RCC 7860 (cell line): ENCODE measurements around the gene CRISP1.
"Not testable (repeated sequence)": the region's sequence is repeated elsewhere in the genome, so short reads cannot be mapped to it uniquely, and the experiment has no call there.

Source experiments
- DNase-seq: peaks from one replicate; pipeline ENCODE4 v3.0.0-alpha.2; 2015; ENCODE audit warnings: low spot score
- FAIRE-seq: peaks from 2 replicates; lab custom pipeline; 2012; peaks lifted over from hg19 to GRCh38; lab: Jason Lieb, UNC

CRISP1 gene, protein sequence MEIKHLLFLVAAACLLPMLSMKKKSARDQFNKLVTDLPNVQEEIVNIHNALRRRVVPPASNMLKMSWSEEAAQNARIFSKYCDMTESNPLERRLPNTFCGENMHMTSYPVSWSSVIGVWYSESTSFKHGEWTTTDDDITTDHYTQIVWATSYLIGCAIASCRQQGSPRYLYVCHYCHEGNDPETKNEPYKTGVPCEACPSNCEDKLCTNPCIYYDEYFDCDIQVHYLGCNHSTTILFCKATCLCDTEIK

DNA sequence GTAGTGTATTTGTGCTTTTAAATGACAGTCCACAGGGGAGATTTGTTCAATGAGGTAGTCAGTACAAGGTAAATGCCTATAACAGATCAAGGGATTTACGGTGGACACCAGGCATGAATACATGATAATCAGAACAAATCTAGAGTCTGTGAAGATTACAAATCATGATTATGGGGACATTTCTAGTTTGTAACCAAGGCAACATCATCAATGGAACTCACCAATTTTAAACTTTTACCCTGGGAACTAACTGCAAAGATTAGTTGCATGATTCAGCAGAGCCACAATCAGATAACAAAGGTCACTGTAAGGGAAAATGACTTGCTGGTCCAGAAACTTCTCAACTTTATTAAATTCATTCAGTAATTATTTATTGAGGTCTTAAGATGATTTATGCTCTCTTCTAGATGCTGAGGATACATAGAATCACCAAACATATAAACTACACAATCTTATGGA, at the start of gene CRISP1:
Gene CRISP1, minus strand, starts transcription at position 51 of the 459 bp plus-strand sequence. CDS start 9,135 bp downstream, outside the sequence.
- DNase-seq (no peak), FAIRE-seq (no peak)

DNA sequence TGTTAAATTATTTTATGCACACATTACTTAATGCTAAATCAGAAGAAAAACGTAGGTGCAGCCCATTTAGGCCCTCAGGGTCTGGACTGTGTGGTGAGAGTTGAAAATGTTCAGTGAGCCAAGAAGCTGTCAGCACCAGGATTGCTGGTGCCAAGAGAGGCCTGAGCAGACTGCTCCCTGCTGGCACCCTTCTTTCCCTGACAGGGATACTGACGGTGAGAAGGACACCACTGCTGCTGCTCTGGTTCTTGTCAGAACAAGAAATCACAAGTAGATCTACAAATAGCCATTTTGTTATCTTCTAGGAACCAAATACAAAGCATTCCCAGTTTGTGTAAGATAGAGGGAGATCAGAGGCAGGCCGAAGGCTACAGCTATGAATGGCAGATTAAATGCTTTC, 48.7 kb upstream of the CRISP1 start:
- no peak for DNase-seq
- no peak for FAIRE-seq

DNA sequence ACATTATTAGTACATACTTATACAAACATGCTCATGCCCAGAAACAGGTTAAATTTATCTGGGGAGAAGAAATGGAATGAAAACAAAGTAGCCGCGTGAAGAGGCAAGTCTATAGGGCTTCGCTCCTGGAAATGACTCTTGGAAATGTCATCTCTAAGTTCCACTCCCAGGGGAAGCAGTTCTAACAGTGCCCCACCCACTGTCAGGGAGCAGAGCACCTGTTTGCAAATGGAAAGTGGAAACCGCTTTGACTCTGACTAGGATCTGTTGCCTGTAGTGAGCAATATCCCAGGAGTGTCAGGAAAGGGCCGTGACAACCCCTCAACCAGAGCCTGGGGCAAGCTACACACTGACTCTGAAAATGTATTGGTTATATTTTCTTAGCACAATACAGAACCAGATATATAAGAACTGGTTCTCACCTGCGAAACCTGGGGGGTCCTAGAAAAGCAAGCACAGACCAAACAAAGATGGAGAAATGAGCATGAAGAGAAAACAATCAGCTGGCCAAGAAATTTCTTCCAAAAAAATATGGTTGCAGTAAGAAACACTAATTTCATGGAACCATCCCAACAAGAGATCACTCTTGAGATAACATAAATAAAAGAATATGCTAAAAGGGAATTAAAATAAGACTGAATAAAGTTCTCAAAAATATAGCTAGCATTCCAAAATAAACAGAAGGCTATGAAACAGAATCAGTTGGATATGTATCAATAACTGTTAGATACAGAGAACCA, 47.5 kb upstream of the CRISP1 start:
- DNase-seq (no peak), FAIRE-seq (no peak)

DNA sequence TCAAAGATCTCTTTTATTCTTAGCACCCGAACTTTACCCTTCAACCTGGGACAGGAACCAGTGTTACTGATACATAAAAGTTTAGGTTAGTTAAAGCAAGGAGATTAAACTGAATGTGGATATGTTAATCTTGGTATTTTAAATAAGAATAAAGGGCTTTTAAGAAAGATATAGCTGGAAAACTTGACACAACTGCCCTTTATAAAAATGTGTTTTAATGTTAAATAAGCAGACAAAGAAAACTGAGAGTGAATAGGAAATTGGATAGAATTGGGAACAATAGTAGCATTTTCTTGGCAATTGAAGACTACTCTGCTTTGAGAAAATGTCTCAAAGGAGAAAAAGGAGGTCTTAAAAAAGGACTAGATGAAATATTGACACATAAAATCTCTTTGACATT, 45.9 kb upstream of the CRISP1 start:
- no peak for FAIRE-seq
- no peak for DNase-seq

DNA sequence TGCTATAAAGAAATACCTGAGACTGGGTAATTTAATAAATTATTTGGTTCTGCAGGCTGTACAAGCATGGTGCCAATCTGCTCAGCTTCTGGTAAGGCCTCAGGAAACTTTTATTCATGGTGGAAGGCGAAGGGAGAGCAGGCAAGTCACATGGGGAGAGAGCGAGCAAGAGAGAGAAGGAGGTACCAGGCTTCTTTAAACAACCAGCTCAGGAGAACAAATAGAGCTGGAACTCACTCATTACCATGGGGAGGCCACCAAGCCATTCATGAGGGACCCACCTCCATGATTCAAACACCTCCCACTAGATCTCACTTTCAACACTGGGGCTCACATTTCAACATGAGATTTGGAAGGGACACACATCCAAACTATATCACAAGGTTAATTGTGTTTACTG, 44.9 kb upstream of the CRISP1 start:
- no peak for FAIRE-seq

DNA sequence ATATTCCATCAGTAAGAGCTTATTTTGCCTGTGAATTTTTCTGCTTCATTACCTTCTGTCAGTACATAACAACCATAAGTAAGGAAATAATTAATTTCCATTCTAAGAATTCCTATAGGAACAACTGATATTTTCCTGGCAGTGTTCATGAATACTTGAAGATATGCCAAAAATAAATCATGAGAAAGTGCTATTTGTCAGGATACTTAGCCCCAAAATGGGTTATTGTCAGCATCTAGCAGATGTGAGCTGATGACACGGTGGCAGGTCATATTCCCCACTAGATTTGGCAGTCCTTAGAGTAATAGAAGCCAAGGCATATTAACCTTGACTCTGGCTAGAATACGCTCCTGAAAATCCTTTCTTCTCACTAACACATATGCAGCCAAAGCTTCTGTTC, 43.2 kb upstream of the CRISP1 start:
- no peak for DNase-seq

More for the DNA sequence above, 44.9 kb upstream of the CRISP1 start:
- no peak for DNase-seq

DNA sequence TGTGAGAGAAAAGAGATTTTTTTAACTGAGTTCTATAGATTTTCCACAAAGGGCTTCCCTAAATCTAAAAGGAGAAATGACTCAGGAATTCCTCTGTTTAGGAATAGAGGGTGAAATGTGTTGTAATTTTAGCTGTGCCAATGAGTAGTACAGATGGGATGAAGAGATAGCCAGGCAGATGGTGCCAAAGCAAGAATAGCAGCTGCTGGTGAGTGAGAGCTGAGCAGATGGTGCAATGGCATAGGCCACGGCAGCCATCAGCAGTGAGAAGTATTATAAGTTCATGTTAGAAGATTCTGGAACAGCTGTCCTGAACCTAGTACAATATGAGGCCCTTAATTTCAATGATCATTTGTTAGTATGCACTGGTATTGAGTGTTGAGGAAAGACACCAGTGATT, 40.2 kb upstream of the CRISP1 start:
- FAIRE-seq = no peak

More for the DNA sequence above, 43.2 kb upstream of the CRISP1 start:
- no peak for FAIRE-seq

DNA sequence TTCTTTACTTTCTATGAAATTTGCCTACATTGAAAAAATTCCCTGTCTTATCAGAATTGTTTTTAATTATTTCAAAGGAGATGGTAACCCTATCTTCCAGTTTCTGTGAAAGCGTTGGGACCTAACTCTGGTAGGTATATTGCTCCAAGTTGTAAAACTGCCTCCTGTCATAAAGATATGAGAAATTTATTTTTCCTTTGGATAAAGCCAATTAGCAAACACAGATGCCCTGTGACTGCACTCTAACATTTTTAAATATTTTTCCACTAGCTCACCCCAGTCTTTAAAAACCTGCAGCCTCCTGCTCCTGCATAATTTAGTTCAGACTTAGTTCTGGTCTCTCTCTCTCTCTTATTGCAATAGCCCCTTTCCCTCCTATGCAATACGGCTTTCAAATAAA, 39.0 kb upstream of the CRISP1 start:
- no peak for DNase-seq
- no peak for FAIRE-seq

More for the DNA sequence above, 40.2 kb upstream of the CRISP1 start:
- DNase-seq = no peak

DNA sequence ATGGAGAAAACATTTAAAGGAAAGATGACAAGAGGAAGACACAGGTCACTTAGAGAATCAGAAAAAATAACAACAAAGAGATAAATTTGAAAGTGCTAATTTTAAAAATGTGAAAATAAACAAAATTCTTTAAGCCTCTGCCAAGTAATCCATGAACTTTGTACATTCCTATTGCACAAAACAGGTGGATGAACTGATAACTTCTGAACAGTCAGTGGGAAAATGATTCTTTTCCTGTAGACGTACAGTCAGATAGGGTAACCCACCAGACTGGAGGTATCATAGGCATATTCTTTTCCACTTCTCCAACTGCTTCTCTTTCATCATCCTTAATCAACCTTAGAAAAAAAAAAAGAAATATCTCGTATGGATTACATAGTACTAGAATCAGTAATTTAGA, 36.5 kb upstream of the CRISP1 start:
- no peak for FAIRE-seq
- DNase-seq = no peak

DNA sequence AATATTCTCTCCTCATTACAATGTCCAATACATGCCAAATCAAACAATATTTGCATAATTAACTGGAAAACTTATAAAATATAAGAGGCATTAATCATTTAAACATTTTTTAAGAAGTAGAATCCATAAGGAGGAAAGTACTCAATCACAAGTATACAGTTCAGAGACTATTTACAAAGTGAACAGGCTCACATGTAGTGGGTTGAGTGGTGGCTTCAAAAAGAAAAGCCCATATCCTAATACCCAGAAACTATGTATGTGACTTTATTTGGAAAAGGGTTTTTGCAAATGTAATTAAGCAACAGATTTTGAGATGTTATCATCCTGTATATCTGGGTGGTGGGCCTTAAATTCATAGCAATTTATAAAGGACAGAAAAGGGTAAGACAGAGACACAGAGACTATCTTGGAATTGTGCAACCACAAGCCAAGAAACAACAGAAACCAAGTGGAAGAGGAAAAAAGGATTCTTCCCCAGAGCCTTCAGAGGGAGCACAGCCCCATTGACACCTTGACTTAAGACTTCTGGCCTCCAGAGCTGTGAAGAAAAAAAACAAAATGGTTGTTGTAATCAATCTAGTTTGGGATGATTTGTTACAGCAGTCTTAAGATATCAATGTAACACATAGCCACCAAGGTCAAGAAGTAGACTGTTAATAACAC, 32.7 kb upstream of the CRISP1 start:
- DNase-seq (no peak), FAIRE-seq (no peak)

DNA sequence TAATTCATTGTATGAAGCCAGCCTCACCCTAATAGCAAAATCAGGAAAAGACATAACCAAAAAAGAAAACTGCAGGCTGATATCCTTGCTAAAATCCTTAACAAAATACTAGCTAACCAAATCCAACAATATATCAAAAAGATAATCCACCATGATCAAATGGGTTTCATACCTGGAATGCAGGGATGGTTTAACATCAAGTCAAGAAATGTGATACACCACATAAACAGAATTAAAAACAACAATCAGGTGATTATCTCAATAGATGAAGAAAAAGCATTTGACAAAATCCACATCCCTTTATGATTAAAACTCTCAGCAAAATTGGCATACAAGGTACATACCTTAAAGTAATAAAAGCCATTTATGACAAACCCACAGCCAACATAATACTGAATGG, 29.2 kb upstream of the CRISP1 start:
- not testable (repeated sequence) for DNase-seq, FAIRE-seq

DNA sequence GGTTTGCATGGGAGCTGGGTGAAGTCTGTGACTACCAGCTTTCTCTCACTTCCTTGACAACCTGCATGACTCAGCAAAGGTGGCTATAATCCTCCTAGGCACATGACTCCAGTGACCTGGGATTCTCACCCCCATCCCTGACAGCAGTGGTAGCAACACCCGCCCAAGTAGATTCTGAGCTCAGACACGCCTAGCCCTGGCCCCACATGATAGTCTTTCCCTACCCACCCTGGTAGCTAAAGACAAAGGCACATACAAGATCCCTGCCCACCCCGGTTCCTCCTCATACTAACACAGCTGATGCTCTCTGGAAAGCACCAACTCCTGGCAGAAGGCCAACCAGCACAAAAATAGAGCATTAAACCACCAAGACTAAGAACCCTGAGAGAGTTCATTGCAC, 25.9 kb upstream of the CRISP1 start:
- FAIRE-seq (no peak), DNase-seq (no peak)

DNA sequence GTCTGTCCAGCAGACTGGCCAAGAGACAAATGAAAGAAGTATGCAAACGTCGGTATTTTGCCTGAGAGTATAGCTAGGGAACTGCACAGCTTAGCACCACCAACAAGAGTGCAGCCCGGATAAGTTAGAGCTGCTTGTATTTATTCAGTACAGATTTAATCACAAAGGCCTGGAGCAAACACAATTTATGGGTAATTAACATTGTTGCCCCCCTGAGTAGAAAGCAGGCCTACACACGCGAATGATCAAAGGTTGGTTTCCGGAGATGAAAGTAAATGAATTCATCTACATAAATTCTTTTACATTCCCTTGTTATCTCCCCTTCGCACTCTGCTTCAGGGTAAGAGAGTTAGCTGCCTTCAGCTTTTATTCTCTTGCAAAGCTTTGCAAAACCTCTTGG, 24.7 kb upstream of the CRISP1 start:
- FAIRE-seq (no peak), DNase-seq (no peak)

DNA sequence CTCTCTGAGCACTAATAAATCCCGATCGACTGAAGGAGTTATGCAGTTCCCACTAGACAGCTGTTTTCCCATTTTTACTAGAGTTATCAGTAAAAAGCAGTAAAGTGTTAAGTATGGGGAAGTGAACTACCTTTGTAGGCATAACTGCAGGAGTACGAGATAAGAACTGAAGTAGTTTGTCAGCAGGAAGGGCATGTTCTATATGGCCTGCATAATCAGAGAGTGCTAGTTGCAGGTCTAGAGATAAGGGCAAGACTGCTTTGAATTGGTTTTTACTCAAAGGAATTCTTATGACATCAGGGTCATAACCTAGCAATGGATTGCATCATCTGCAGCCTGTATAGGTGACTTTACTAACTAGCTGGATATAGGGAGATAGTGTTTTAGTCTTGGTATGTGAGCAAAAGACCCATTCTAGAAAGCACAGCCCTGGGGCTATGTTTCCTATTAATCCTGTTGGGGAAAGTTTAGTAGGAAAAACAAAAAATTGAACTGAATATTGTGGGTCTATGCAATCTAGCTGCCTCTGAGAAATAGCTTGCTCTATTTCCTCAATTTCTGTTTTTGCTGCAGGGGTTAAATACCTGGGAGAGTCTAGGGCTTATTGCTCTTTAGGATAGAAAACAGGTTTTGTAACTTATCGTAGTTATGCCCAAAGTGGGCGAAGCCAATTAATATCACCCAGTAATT, 22.6 kb upstream of the CRISP1 start:
- FAIRE-seq (no peak), DNase-seq (no peak)

DNA sequence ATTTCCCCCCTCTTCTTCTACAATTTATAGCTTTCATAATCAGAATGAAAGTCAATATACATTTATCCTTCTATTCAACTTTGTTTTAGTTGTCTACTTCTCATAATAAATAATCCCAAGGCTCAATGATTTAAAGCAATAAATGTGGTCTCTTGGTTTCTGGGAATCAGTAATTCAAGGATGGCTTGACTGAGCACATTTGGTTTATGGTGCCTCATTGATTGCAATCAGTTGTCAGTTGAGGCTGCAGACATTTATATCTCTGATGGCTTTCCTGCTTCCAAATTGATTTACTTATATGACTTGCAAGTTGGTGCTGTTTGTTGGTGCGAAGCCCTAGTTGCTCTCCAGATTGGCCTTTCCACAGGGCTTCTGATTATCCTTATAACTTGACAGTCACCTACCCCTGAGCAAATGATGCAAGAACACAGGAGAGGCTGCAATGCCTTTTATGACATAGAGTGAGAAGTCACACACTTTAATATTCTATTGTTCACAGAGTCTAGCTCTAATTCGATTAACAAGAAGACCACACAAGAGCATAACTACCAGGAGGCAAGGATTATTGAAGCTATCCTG, 2.7 kb upstream of the CRISP1 start:
- FAIRE-seq (no peak), DNase-seq (no peak)

DNA sequence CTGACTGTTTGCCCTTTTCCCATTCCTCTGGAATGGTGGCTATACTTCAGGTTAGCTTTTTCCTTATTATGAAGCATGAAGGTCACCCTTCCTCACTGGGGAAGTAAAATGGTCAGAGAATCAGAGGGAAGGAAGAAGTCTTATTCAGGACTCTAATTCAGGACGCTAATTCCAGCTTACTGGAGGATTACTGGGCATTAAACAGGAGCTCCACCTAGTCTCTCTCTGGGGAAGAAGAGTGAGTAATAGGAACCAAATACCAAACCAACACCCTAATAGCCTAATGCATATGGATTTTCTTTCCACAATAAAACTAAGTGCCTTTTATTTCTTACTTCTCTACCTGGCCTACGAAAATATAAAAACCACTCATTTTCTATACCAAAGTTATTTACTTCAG, 10.1 kb downstream of the CRISP1 start:
- FAIRE-seq (no peak), DNase-seq (no peak)

DNA sequence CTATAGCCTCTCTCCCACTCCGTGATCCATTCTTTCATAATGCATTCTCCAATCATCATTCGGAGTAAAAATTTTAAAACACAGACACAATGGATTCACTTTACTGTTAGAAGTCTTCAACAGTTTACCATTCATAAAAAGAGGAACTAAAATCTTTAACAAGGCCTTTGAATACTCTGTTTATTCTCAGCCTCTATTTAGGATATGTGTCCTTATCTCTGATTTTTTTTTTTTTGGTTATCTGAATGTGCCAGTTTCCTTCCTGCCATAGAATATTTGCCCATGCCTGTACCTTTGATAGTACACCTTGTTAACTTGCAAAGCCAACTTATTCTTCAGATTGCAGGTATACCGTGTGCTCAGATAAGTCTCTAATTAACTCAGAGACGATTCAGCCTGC, 11.1 kb downstream of the CRISP1 start:
- FAIRE-seq (no peak), DNase-seq (no peak)

DNA sequence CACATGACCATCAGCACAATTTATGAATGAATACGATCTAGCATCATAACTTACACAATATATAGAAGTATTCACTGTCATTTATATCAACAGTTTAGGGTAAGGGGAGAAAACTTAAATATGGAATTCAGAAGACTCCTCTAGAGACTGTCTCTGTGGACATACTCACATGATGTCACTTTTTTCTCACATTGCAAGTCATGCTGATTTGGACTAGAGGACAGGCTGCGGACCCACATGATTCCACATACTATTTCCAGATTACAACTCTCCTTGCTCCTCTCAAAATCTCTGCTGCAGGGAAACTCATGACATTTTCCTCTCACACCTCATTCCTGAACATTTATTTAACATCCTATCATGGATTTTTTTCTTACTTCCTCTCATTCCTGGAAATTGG, 13.4 kb downstream of the CRISP1 start:
- FAIRE-seq (no peak), DNase-seq (no peak)

DNA sequence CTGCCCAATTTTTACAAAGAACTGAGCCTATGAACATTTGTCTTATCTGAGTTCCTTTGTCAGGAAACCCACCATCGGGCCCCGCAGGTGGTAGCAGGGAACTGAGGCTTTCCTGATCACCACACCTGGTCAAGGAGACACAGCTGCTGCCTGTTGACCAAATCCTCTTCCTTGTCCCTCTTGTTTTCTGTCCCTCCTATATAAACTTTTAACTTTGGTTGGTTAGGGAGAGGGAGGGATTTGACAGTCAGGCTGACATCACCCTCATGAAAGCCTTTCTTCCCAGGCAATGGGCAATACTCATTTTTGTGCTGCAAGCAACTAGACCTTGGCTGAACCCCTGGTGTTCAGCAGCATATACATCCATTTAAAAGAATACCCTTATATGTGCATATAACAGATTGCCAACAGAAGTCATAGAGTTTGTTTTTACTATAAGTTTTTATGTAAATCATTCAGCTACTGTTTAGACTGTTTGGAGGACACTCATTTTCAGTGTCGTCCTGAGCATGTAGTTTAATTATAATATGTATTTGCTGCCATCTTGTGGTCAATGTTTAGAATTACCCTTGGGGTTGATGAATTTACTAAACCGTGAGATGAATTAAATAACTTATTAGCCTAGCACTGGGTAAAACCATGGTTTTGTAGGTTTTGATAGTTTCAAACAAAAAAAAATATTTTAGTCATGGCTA, 17.0 kb downstream of the CRISP1 start:
- peak; percentile 41 for DNase-seq
- FAIRE-seq = peak; percentile 73

DNA sequence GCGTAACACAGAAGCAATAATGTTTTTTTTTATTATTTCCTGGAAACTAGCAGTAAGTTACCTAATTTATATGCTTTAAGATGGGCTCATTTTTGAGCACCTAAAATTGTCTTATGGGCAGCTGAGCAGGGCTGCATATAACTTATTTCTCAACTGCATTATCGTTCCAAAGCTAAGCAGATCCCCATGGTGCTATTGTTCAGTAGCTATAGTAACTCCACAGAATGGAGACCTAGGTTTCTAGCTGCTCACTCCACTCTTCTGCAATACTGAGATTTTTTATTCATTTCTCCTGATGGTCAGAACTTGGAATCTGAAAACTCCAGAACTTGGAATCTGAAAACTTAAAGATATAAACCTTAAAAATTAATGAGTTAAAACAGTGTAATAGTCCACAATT, 18.7 kb downstream of the CRISP1 start:
- FAIRE-seq (no peak), DNase-seq (no peak)
